Mammary epithelial cell (primary cell): ENCODE measurements around the gene KLHL2.

Experiments used
- EZH2 ChIP-seq: IDR thresholded peaks from 2 replicates; pipeline ENCODE4 v1.6.1; 2012; ENCODE audit warnings: low read length, inconsistent platforms, borderline replicate concordance
- TF ChIP-seq, protein P1 (sequence below), 2 donors: IDR thresholded peaks in 1 of 2; conservative IDR thresholded peaks in 1 of 2; 2 replicates each; pipeline ENCODE4 v1.5.1; 2011 to 2012; ENCODE audit warnings: inconsistent platforms in 2 of 2, low read length in 2 of 2, mild to moderate bottlenecking in 2 of 2, control low read depth in 1 of 2, low read depth in 1 of 2; ENCODE audit not compliant: insufficient read depth in 1 of 2; ENCODE audit errors: extremely low read depth in 1 of 2

GRCh38 chr4:165309456-165309855, 102.1 kb downstream of the KLHL2 start:
- TF ChIP-seq, protein P1, sequence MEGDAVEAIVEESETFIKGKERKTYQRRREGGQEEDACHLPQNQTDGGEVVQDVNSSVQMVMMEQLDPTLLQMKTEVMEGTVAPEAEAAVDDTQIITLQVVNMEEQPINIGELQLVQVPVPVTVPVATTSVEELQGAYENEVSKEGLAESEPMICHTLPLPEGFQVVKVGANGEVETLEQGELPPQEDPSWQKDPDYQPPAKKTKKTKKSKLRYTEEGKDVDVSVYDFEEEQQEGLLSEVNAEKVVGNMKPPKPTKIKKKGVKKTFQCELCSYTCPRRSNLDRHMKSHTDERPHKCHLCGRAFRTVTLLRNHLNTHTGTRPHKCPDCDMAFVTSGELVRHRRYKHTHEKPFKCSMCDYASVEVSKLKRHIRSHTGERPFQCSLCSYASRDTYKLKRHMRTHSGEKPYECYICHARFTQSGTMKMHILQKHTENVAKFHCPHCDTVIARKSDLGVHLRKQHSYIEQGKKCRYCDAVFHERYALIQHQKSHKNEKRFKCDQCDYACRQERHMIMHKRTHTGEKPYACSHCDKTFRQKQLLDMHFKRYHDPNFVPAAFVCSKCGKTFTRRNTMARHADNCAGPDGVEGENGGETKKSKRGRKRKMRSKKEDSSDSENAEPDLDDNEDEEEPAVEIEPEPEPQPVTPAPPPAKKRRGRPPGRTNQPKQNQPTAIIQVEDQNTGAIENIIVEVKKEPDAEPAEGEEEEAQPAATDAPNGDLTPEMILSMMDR (conservative IDR thresholded peaks at IDR 0.05 in 1 of 2, IDR thresholded peaks at IDR 0.05 in 1 of 2; ENCODE audit: extremely low read depth in 1 of 2, insufficient read depth in 1 of 2, low read depth in 1 of 2, low read length in 2 of 2) = no peak
- no peak for TF ChIP-seq EZH2
